ENCODE results near the gene PCBP3.

- TF ChIP-seq CTCF (IDR thresholded peaks at IDR 0.05) = no peak
- no peak for TF ChIP-seq POLR2A (IDR thresholded peaks at IDR 0.05)
These were observed 66.3 kb downstream of the PCBP3 start for GRCh38 chr21:45709696-45710268.
